ENCODE measurements around the gene UTP3.
A peak's percentile ranks its signal among the peaks of the same experiment; 100 is the strongest.
"Not testable (repeated sequence)": the region's sequence is repeated elsewhere in the genome, so short reads cannot be mapped to it uniquely, and the experiment has no call there.

UTP3 gene
- total RNA-seq, result 27.0 to 31.5 reads per million in 2 donors

- peak; percentile 60 for DNase-seq
Observed at GRCh38 chr4:70687821-70688794, at the start of gene UTP3. Gene UTP3 (plus strand): TSS chr4:70688532. CDS start chr4:70688678, 146 bp downstream.

- no peak for DNase-seq
Observed at GRCh38 chr4:70640192-70640591, 48.1 kb upstream of the UTP3 start.

GRCh38 chr4:70650741-70651140 is 37.6 kb upstream of the UTP3 start:
- DNase-seq, result not testable (repeated sequence)

GRCh38 chr4:70651864-70652506 is 36.3 kb upstream of the UTP3 start:
- DNase-seq, result no peak

- DNase-seq, result no peak
Observed at GRCh38 chr4:70654605-70655011, 33.7 kb upstream of the UTP3 start.

GRCh38 chr4:70657326-70657725 is 31.0 kb upstream of the UTP3 start:
- DNase-seq, result no peak

GRCh38 chr4:70658418-70658817 is 29.9 kb upstream of the UTP3 start:
- DNase-seq, result no peak

- DNase-seq, result no peak
Observed at GRCh38 chr4:70660106-70660505, 28.2 kb upstream of the UTP3 start.

- not testable (repeated sequence) for DNase-seq
Observed at GRCh38 chr4:70661309-70661922, 26.9 kb upstream of the UTP3 start.

GRCh38 chr4:70666369-70666768 is 22.0 kb upstream of the UTP3 start, which contains the start of gene JCHAIN:
Gene JCHAIN (minus strand): TSS chr4:70666508. CDS start chr4:70666490, 18 bp downstream.
- no peak for DNase-seq

GRCh38 chr4:70667740-70668535 is 20.4 kb upstream of the UTP3 start:
- no peak for DNase-seq

GRCh38 chr4:70670332-70671014 is 17.9 kb upstream of the UTP3 start:
- no peak for DNase-seq

GRCh38 chr4:70671091-70671490 is 17.2 kb upstream of the UTP3 start:
- DNase-seq, result no peak

GRCh38 chr4:70674191-70674590 is 14.1 kb upstream of the UTP3 start:
- no peak for DNase-seq

- no peak for DNase-seq
Observed at GRCh38 chr4:70674731-70675130, 13.6 kb upstream of the UTP3 start.

GRCh38 chr4:70676554-70677090 is 11.7 kb upstream of the UTP3 start:
- no peak for DNase-seq

- no peak for DNase-seq
Observed at GRCh38 chr4:70678383-70678999, 9.8 kb upstream of the UTP3 start.

GRCh38 chr4:70680934-70681333 is 7.4 kb upstream of the UTP3 start:
- no peak for DNase-seq

GRCh38 chr4:70681704-70682103 is 6.6 kb upstream of the UTP3 start:
- no peak for DNase-seq

- not testable (repeated sequence) for DNase-seq
Observed at GRCh38 chr4:70682142-70682541, 6.2 kb upstream of the UTP3 start.

GRCh38 chr4:70687392-70687791 is 940 bp upstream of the UTP3 start:
- DNase-seq, result no peak
